Mesenchymal stem cell (in vitro differentiated cells and primary cell): ENCODE data around the gene FABP3.

Experiments used
- DNase-seq: peaks from one replicate; pipeline ENCODE4 v3.0.0-alpha.2; 2013
- H2AFZ ChIP-seq: one replicate; pipeline ENCODE4 v1.6.1; 2013; ENCODE audit warnings: low read depth, mild to moderate bottlenecking, control low read depth, inconsistent platforms, low read length, moderate library complexity
- H2AK5ac ChIP-seq: 2 replicates; pipeline ENCODE4 v1.6.1; 2013; ENCODE audit warnings: low read length, moderate library complexity, mild to moderate bottlenecking, inconsistent platforms; ENCODE audit not compliant: severe bottlenecking
- H2BK120ac ChIP-seq: one replicate; pipeline ENCODE4 v1.6.1; 2013; ENCODE audit warnings: low read depth, mild to moderate bottlenecking, inconsistent platforms, low read length, moderate library complexity
- H2BK12ac ChIP-seq, 2 experiments: one replicate each; pipeline ENCODE4 v1.6.1; 2013; ENCODE audit warnings: inconsistent platforms in 2 of 2, low read length in 2 of 2, mild to moderate bottlenecking in 2 of 2, moderate library complexity in 2 of 2, control low read depth in 1 of 2
- H2BK15ac ChIP-seq: one replicate; pipeline ENCODE4 v1.6.1; 2013; ENCODE audit warnings: mild to moderate bottlenecking, low read depth, inconsistent platforms; ENCODE audit not compliant: poor library complexity, severe bottlenecking
- H2BK5ac ChIP-seq: 2 replicates; pipeline ENCODE4 v1.6.1; 2013; ENCODE audit warnings: low read depth, mild to moderate bottlenecking, low read length, control low read depth, inconsistent platforms; ENCODE audit not compliant: poor library complexity, severe bottlenecking
- H3K14ac ChIP-seq, 2 experiments: one replicate each; pipeline ENCODE4 v1.6.1; 2013; ENCODE audit warnings: inconsistent platforms in 2 of 2, low read length in 2 of 2, control low read depth in 1 of 2, mild to moderate bottlenecking in 1 of 2, moderate library complexity in 1 of 2
- H3K18ac ChIP-seq, 2 experiments: one replicate each; pipeline ENCODE4 v1.6.1; 2013; ENCODE audit warnings: inconsistent platforms in 2 of 2, low read length in 2 of 2, control low read depth in 1 of 2, low read depth in 1 of 2, mild to moderate bottlenecking in 1 of 2
- H3K23ac ChIP-seq, 2 experiments: one replicate each; pipeline ENCODE4 v1.6.1; 2013; ENCODE audit warnings: inconsistent platforms in 2 of 2, low read length in 2 of 2, mild to moderate bottlenecking in 2 of 2, moderate library complexity in 2 of 2, control low read depth in 1 of 2
- H3K27ac ChIP-seq: 2 replicates; pipeline ENCODE4 v1.5.1; 2013; ENCODE audit warnings: mild to moderate bottlenecking, moderate library complexity, low read length, control low read depth, inconsistent platforms; ENCODE audit not compliant: poor library complexity, severe bottlenecking
- H3K27me3 ChIP-seq, 2 experiments: 2 replicates each; pipeline versions ENCODE4 v1.6.1 to v1.7.0; 2013; ENCODE audit warnings: low read length in 2 of 2, mild to moderate bottlenecking in 2 of 2, moderate library complexity in 2 of 2, control low read depth in 1 of 2, inconsistent platforms in 1 of 2; ENCODE audit not compliant: control insufficient read depth in 1 of 2, insufficient read depth in 1 of 2
- H3K36me3 ChIP-seq, 2 experiments: 2 replicates each; pipeline versions ENCODE4 v1.6.1 to v1.7.0; 2013; ENCODE audit warnings: low read length in 2 of 2, control low read depth in 1 of 2, inconsistent platforms in 1 of 2, low read depth in 1 of 2, mild to moderate bottlenecking in 1 of 2; ENCODE audit not compliant: insufficient read depth in 2 of 2, control insufficient read depth in 1 of 2
- H3K4ac ChIP-seq, 2 experiments: one replicate each; pipeline ENCODE4 v1.6.1; 2013; ENCODE audit warnings: inconsistent platforms in 2 of 2, low read length in 2 of 2, mild to moderate bottlenecking in 2 of 2, moderate library complexity in 2 of 2, control low read depth in 1 of 2, low read depth in 1 of 2
- H3K4me1 ChIP-seq: 2 replicates; pipeline ENCODE4 v1.6.1; 2013; ENCODE audit warnings: low read depth, low read length, control low read depth; ENCODE audit not compliant: control insufficient read depth, insufficient read depth
- H3K4me2 ChIP-seq: 2 replicates; pipeline ENCODE4 v1.6.1; 2013; ENCODE audit warnings: low read length, mild to moderate bottlenecking, inconsistent platforms; ENCODE audit not compliant: poor library complexity, severe bottlenecking
- H3K4me3 ChIP-seq, 2 experiments: 2 replicates each; pipeline versions ENCODE4 v1.5.1 to v1.7.0; 2013; ENCODE audit warnings: low read length in 2 of 2, mild to moderate bottlenecking in 2 of 2, control low read depth in 1 of 2, low read depth in 1 of 2; ENCODE audit not compliant: insufficient read depth in 1 of 2
- H3K79me1 ChIP-seq: replicated peaks from 2 replicates; pipeline ENCODE4 v1.6.1; 2013; ENCODE audit warnings: mild to moderate bottlenecking, control low read depth, low read length, inconsistent platforms; ENCODE audit not compliant: poor library complexity, severe bottlenecking
- H3K9ac ChIP-seq: 2 replicates; pipeline ENCODE4 v1.7.0; 2013; ENCODE audit warnings: mild to moderate bottlenecking, low read length, moderate library complexity
- H3K9me3 ChIP-seq: 2 replicates; pipeline ENCODE4 v1.7.0; 2013; ENCODE audit warnings: mild to moderate bottlenecking, low read length; ENCODE audit not compliant: control insufficient read depth
- H4K8ac ChIP-seq: one replicate; pipeline ENCODE4 v1.6.1; 2013; ENCODE audit warnings: inconsistent platforms, mild to moderate bottlenecking, low read length, moderate library complexity
- H4K91ac ChIP-seq: one replicate; pipeline ENCODE4 v1.6.1; 2013; ENCODE audit warnings: mild to moderate bottlenecking, low read length, inconsistent platforms
- WGBS: methylation state at CpG from one replicate; pipeline ENCODE4 v1.1.7; 2013; ENCODE audit warnings: mixed read lengths; 5-methylcytosine and 5-hydroxymethylcytosine counted together

FABP3 gene

GRCh38 chr1:31318146-31318545 is 54.7 kb downstream of the FABP3 start:
- no peak overlapping the region for H3K23ac ChIP-seq
- no peak overlapping the region for H3K4ac ChIP-seq
- no peak overlapping the region for H3K9ac ChIP-seq
- no peak overlapping the region for H3K18ac ChIP-seq
- no peak overlapping the region for H2BK15ac ChIP-seq
- no peak overlapping the region for H4K8ac ChIP-seq
- H2AK5ac ChIP-seq = no peak overlapping the region
- H2BK12ac ChIP-seq = no peak overlapping the region
- H2AFZ ChIP-seq = no peak overlapping the region
- H3K4me1 ChIP-seq = no peaks in the 10 kb centered on the region
- H3K79me1 ChIP-seq = peaks cover 17% of the 10 kb centered on the region
- H3K27ac ChIP-seq = no peak overlapping the region
- no peaks in the 10 kb centered on the region for H3K9me3 ChIP-seq
- no peak overlapping the region for H2BK5ac ChIP-seq
- no peak overlapping the region for H4K91ac ChIP-seq
- H3K36me3 ChIP-seq = peaks cover 6 to 86% of the 10 kb centered on the region in 2 experiments
- no CpG with 5 or more reads among the region's 1 CpG for WGBS
- no peak for DNase-seq
- no peak overlapping the region for H3K14ac ChIP-seq
- H3K4me2 ChIP-seq = no peak overlapping the region
- H3K27me3 ChIP-seq = no peaks in the 10 kb centered on the region
- H2BK120ac ChIP-seq = no peak overlapping the region
- H3K4me3 ChIP-seq = no peak overlapping the region

GRCh38 chr1:31315902-31316301 is 57.0 kb downstream of the FABP3 start:
- Histone ChIP-seq H2BK5ac (no peak overlapping the region), H2BK12ac (no peak overlapping the region), H3K4me3 (no peak overlapping the region), H3K4me1 (no peaks in the 10 kb centered on the region), H3K36me3 (peaks cover 14 to 94% of the 10 kb centered on the region in 2 experiments), H3K79me1 (peaks cover 18% of the 10 kb centered on the region), H3K27me3 (no peaks in the 10 kb centered on the region), H3K9me3 (no peaks in the 10 kb centered on the region), H3K9ac (no peak overlapping the region), H3K4me2 (no peak overlapping the region), H3K4ac (no peak overlapping the region), H3K23ac (no peak overlapping the region), H2AFZ (no peak overlapping the region), H2BK120ac (no peak overlapping the region), H3K18ac (no peak overlapping the region), H4K8ac (no peak overlapping the region), H4K91ac (no peak overlapping the region), H2BK15ac (no peak overlapping the region), H3K14ac (no peak overlapping the region), H2AK5ac (no peak overlapping the region), H3K27ac (no peak overlapping the region)
- 99% methylated on average over 3 of the region's 3 CpGs for WGBS
- no peak for DNase-seq
